ENCODE measurements around the gene FLT1. TPM values are rescaled to one million over a fixed set of nuclear protein-coding genes. Genes with fewer than 3 reads are reported as not detected.

FLT1 gene
- total RNA-seq, 1 donor from 2014 or later: 72.4 TPM

DNA sequence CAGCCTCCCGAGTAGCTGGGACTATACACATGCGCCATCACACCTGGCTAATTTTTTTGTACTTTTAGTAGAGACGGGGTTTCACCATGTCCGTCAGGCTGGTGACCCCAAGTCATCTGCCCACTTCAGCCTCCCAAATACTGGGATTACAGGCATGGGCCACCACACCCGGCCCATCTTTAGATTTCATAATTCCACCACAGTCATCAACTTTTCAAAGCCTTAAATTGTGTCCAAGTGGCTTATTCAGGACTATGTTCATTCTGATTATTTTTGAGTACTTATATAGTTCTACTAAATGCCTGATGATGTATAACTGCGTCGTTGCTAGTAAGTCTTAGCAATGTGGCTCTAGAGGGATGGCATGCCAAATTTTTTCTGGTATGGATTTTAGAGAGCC is 36.9 kb downstream of the FLT1 start:
- no peak overlapping the region for H3K27ac ChIP-seq
- DNase-seq (no peak), ATAC-seq (no peak)
- H3K36me3 ChIP-seq: no peaks in the 10 kb centered on the region
- H3K4me3 ChIP-seq: no peak overlapping the region
- no peaks in the 10 kb centered on the region for H3K4me1 ChIP-seq
- no peaks in the 10 kb centered on the region for H3K27me3 ChIP-seq
- intact Hi-C loops (cut with DNase I): no loop called here
- no peak for TF ChIP-seq CTCF (IDR thresholded peaks at IDR 0.05)
- H3K9me3 ChIP-seq: no peaks in the 10 kb centered on the region

- no peak for TF ChIP-seq CTCF (IDR thresholded peaks at IDR 0.05)
- no peak overlapping the region for H3K4me3 ChIP-seq
- ATAC-seq: no peak
- no peaks in the 10 kb centered on the region for H3K4me1 ChIP-seq
- intact Hi-C loops (cut with DNase I): no loop called here
- H3K9me3 ChIP-seq: no peaks in the 10 kb centered on the region
- H3K27me3 ChIP-seq: no peaks in the 10 kb centered on the region
- no peaks in the 10 kb centered on the region for H3K36me3 ChIP-seq
- DNase-seq: no peak
- H3K27ac ChIP-seq: no peak overlapping the region
Measured at GRCh38 chr13:28457521-28457920, 37.4 kb downstream of the FLT1 start.

- no peaks in the 10 kb centered on the region for H3K27me3 ChIP-seq
- DNase-seq: no peak
- no peaks in the 10 kb centered on the region for H3K9me3 ChIP-seq
- ATAC-seq: no peak
- H3K4me3 ChIP-seq: no peak overlapping the region
- H3K4me1 ChIP-seq: no peaks in the 10 kb centered on the region
- no peak for TF ChIP-seq CTCF (IDR thresholded peaks at IDR 0.05)
- H3K36me3 ChIP-seq: no peaks in the 10 kb centered on the region
- intact Hi-C loops (cut with DNase I): no loop called here
- H3K27ac ChIP-seq: no peak overlapping the region
Measured at GRCh38 chr13:28455580-28456194, 39.2 kb downstream of the FLT1 start.

DNA sequence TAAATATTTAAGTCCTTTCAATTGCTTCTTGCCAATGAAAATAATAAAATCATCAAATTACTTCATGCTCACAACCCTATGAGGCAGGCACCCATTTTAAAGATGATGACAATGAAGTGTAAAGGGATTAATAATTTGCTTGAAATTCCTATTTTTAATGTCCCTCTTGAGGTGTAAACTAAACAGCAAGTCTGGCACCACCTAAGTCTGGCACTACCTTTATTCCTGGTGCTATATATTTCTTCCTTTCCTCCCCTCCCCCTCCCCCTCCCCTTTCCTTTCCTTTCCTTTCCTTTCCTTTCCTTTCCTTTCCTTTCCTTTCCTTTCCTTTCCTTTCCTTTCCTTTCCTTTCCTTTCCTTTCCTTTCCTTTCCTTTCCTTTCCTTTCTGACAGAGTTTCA is 42.2 kb downstream of the FLT1 start:
- no peak overlapping the region for H3K27ac ChIP-seq
- TF ChIP-seq CTCF (IDR thresholded peaks at IDR 0.05): no peak
- no peaks in the 10 kb centered on the region for H3K4me1 ChIP-seq
- no peaks in the 10 kb centered on the region for H3K27me3 ChIP-seq
- no peak overlapping the region for H3K4me3 ChIP-seq
- intact Hi-C loops (cut with DNase I): no loop called here
- H3K9me3 ChIP-seq: no peaks in the 10 kb centered on the region
- DNase-seq (no peak), ATAC-seq (no peak)
- no peaks in the 10 kb centered on the region for H3K36me3 ChIP-seq

GRCh38 chr13:28451482-28452217 is 43.3 kb downstream of the FLT1 start:
- Histone ChIP-seq H3K4me1 (no peaks in the 10 kb centered on the region), H3K9me3 (no peaks in the 10 kb centered on the region), H3K4me3 (no peak overlapping the region), H3K27ac (no peak overlapping the region), H3K27me3 (no peaks in the 10 kb centered on the region), H3K36me3 (no peaks in the 10 kb centered on the region)
- DNase-seq (no peak), ATAC-seq (peak; percentile 19)
- TF ChIP-seq CTCF (IDR thresholded peaks at IDR 0.05): no peak
- intact Hi-C loops (cut with DNase I): no loop called here
